Activated CD8-positive, alpha-beta memory T cell treated with anti-CD3 and anti-CD28 coated beads for 24 hours (primary cell): ENCODE data around the gene REEP3.
"Not testable (repeated sequence)": the region's sequence is repeated elsewhere in the genome, so short reads cannot be mapped to it uniquely, and the experiment has no call there.

ENCODE experiments used
- DNase-seq: peaks from one replicate; pipeline ENCODE4 v3.0.0-alpha.2; 2020

Gene REEP3

DNA sequence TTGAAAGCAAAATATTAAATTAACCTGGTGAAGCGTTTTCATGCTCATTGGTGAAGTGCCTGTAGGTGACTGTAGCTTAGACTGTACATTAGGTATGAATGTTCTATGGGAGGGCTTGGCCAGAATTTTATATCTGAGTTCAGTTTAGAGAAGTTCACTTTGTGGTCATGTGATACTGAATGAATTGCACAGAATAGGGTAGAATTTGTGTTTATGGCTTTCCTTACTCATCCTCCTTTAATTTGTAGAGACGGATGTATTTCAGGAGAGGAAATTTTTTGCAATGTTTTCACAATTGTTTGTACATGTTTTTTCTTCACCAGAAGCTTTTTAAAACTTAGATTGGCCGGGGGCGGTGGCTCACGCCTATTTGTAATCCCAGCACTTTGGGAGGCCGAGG lies 32.3 kb downstream of the REEP3 start:
- DNase-seq: no peak

DNA sequence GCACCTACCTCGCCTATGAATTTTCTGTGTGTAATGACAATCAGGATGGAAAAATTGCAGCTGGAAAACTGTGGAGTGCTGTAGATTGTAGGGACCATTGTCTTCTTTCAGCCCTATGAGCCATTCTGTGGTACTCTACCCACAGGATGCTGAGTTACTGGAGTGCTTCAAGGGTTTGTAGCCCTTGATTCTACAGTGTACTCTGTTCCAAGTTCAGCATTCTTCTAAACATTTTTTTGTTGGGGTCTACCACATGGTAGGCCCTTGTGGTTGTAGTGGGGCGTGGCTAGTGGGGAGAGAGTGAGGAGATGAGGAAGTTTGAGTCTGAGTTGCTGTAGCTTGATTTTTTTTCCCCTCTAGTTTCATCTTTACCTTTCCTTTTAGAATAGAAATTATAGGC lies 33.5 kb downstream of the REEP3 start:
- DNase-seq: no peak

- DNase-seq: no peak
Observed at GRCh38 chr10:63555330-63555729, 34.1 kb downstream of the REEP3 start.

DNA sequence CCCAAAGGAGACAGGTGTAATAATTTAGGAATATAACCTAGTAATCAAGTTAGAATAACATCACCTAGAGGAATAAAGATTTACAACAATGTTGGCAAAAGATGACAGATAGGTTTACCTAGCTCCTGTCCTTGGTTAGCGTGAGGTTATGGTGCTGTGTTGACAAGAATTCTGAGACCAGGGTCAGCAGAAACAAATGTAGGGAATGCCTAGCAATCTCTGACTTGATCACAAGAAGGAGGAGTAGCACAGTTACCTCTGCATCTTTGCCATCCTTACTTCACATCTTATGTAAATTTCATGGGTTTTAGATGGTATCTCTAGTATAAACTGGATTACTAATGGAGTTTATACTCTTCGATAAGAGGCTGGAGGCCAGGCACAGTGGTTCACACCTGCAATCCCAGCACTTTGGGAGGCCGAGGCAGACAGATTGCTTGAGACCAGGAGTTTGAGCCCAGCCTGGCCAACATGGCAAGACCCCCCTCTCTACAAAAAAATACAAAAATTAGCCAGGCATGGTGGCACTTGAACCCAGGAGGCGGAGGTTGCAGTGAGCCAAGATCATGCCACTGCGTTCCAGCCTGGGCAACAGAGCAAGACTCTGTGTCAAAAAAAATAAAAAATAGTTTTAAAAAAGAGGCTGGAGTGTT lies 37.1 kb downstream of the REEP3 start:
- DNase-seq: no peak

GRCh38 chr10:63561341-63561740 lies 40.1 kb downstream of the REEP3 start:
- DNase-seq: no peak

DNA sequence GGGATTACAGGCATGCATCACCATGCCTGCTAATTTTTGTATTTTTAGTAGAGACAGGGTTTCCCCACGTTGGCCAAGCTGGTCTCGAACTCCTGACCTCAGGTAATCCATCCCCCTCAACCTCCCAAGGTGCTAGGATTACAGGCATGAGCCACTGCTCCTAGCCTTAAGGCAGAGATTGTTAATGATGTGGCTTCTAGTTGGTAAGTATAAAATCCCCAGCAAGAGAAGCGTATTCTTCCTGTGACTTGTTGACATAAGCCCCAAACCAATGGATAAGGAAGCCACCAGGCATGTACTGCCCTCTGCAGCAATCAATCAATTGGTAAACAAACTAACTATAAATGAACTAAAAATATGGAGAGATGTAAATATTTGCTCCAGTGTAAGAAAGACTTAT lies 41.2 kb downstream of the REEP3 start:
- DNase-seq: no peak

- no peak for DNase-seq
Observed at GRCh38 chr10:63562857-63563256, 41.7 kb downstream of the REEP3 start.

GRCh38 chr10:63563623-63564022 lies 42.4 kb downstream of the REEP3 start:
- no peak for DNase-seq

DNA sequence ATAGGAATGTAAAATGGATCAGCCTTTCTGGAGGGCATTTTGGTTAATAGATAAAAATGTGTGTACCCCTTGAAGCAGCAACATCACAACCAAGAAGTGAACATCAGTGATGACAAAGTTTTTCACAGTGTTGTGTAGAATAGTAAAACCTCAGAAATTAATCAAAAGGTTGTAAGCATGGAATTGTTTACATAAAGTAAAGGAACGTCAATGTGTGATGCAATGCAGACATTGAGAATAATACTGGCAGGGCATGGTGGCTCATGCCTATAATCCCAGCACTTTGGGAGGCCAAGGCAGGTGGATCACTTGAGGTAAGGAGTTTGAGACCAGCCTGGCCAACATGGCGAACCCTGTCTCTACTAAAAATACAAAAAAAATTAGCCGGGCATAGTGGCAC lies 43.5 kb downstream of the REEP3 start:
- not testable (repeated sequence) for DNase-seq

DNA sequence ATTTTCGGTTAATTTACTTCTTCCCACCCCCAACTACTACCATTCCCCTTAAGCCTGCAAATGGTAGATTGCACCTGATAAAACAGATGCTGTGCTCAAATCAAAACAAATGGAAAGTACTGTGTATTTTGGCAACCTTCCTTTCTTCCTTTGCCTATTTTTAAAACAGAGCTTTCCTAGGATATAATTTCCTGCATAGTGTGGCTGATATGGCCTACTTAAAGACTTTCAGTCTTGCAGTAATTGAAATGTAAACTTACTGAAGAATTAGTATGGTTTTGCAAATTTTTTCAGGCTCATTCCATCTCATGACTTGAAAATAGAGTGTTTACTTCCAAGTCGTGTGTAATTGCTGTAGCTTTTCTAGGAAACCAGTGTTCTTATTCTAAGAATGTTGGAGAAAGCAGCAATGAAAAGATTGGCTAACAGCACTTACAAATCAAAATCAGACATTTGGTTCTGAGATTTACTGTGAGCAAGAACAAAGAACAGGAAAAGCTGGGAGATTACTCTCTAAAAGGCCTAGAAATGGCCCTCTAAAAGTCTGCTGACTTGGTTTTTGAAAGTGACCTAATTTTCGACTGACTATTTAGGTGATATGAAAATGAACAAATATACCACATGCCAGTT lies 52.0 kb downstream of the REEP3 start:
- no peak for DNase-seq

DNA sequence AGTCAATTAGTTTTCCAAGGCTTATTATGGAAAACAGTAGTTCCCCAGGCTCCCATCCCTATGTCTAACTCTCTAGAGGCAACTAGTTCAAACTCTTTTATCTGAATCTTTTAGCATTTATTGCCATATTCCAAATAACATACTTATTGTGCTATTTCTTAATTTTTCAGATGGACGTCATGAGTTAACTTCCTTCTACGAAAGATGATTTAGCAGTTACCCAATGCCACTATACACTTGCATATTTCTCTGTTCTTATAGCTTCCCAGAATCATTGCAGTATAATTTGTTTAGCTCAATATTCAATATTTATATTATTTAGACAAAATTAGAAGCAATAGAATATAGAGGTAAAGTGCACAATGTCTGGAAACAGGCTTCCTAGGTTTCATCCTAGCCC lies 52.8 kb downstream of the REEP3 start:
- DNase-seq: no peak

GRCh38 chr10:63576501-63576900 lies 55.3 kb downstream of the REEP3 start:
- no peak for DNase-seq

DNA sequence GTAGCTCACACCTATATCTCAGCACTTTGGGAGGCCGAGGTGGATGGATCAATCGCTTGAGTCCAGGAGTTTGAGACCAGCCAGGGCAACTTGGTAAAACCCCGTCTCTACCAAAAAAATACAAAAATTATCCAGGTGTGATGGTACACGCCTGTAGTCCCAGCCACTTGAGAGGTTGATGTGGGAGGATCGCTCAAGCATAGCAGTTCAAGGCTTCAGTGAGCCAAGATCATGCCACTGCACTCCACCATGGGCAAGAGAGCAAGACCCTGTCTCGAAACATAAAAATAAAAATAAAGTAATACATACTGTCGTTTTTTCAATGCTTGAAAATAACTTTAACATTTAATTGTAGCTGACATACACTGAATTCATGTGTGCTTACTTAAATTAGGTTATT lies 57.3 kb downstream of the REEP3 start:
- no peak for DNase-seq

- no peak for DNase-seq
Observed at GRCh38 chr10:63579371-63580014, 58.3 kb downstream of the REEP3 start.

DNA sequence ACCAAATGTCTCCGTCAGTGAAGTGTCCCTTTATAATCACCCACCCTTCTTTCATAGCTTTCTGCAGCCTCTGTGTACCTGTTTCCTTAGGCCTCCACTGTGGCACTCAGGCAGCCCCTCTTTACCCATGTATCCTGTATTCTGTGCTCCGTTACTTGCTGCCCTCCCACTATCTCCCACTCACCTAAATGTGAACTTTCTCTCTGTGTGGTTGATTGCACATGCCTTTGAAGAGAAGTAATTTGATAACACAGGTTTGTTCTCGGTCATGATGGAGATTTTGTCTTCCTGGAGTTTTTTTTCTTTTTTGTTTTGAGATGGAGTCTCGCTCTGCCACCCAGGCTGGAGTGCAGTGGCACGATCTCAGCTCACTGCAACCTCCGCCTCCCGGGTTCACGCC lies 61.5 kb downstream of the REEP3 start:
- no peak for DNase-seq

DNA sequence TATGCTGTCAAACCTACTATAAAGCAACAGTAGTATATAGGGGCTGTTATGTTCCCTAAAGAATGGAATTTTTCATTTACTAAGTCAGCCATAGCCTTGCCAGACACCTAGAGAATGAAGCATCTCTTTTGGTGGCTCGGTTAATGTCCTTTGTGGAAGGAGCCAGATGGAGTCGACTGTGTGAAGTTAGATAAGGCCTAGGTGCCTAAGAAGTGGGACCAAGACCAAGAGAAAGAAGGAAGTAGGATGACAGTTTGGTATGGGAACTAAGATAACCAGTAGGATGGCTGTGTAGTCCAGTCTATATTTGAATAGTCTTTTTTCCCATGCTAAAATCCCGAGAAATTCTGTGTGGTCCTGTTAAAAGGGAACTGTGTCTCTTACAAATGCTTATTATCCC lies 62.2 kb downstream of the REEP3 start:
- DNase-seq: no peak

- no peak for DNase-seq
Observed at GRCh38 chr10:63583909-63584724, 62.9 kb downstream of the REEP3 start.

- no peak for DNase-seq
Observed at GRCh38 chr10:63584725-63585035, 63.5 kb downstream of the REEP3 start.

GRCh38 chr10:63585041-63585440 lies 63.8 kb downstream of the REEP3 start:
- DNase-seq: no peak

DNA sequence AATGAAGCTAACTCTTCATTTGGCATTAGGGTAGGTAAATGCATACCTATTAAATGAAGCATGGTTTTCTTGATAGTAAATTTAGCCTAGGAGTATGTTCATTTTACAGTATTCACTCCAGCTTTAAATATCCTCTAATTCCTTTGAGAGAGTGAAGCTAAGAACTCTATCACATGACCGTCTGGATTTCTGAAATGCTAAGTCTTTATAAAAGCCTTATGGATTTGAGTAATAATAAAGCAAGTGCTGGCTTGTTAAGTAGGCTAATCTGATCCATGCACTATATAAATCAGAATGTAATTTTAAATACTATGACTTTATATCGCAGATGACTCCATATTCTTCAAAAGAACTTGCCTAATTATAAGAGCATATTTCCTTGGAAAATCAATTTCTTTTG lies 64.8 kb downstream of the REEP3 start:
- DNase-seq: no peak

GRCh38 chr10:63587191-63587590 lies 66.0 kb downstream of the REEP3 start:
- DNase-seq: no peak

DNA sequence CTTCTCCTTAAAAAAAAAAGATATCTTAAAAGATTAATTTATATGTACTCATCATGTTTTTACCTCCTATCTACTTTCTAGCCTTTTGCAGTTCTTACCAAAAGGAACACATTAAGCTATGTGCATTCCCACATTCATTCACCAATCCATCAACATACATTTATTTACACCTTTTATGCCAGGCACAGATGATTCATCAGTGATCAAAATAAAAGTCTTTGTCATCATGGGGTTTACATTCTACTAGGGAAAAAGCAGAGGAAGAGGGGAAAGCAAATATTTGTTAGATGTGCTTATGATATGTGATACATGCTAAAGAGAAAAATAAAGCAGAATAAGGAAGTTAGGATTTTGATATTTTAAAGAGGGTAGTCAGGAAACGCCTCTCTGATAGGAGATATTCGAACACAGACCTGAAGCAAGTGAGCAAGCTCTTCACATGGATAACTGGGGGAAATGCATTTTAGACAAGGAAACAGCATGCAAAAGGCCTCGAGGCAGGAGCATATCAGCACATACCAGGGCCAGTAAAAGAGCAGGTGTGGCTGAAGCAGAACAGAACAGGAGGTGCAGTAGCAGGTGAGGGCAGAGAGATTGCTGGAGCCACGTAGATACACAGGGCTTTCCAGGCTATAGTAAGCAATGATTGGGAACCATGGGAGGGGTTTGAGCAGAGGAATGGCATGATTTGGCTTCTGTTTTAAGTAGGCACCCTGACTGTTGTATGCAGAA lies 67.4 kb downstream of the REEP3 start:
- no peak for DNase-seq
